ENCODE data around the gene ANKRD60.
A peak's percentile ranks its signal among the peaks of the same experiment; 100 is the strongest.

Gene ANKRD60

GRCh38 chr20:58244517-58245030 lies 16.1 kb upstream of the ANKRD60 start:
- DNase-seq (ENCODE audit: low spot score), result no peak

GRCh38 chr20:58243653-58244410 lies 15.4 kb upstream of the ANKRD60 start:
- DNase-seq (ENCODE audit: low spot score), result no peak

GRCh38 chr20:58242824-58243223 lies 14.4 kb upstream of the ANKRD60 start:
- DNase-seq (ENCODE audit: low spot score), result no peak

- DNase-seq (ENCODE audit: low spot score), result no peak
Measured at GRCh38 chr20:58241766-58242465, 13.5 kb upstream of the ANKRD60 start.

- DNase-seq (ENCODE audit: low spot score), result no peak
Measured at GRCh38 chr20:58240471-58240870, 12.0 kb upstream of the ANKRD60 start.

GRCh38 chr20:58239216-58239615 lies 10.8 kb upstream of the ANKRD60 start:
- DNase-seq (ENCODE audit: low spot score), result no peak

- no peak for DNase-seq (ENCODE audit: low spot score)
Measured at GRCh38 chr20:58238490-58238889, 10.0 kb upstream of the ANKRD60 start.

GRCh38 chr20:58237318-58238132 lies 9.1 kb upstream of the ANKRD60 start:
- DNase-seq (ENCODE audit: low spot score), result no peak

GRCh38 chr20:58236612-58237317 lies 8.3 kb upstream of the ANKRD60 start:
- DNase-seq (ENCODE audit: low spot score), result peak; percentile 56

GRCh38 chr20:58235010-58235409 lies 6.6 kb upstream of the ANKRD60 start:
- no peak for DNase-seq (ENCODE audit: low spot score)

GRCh38 chr20:58233881-58234528 lies 5.6 kb upstream of the ANKRD60 start:
- DNase-seq (ENCODE audit: low spot score), result no peak

GRCh38 chr20:58233393-58233792 lies 4.9 kb upstream of the ANKRD60 start:
- DNase-seq (ENCODE audit: low spot score), result no peak

- DNase-seq (ENCODE audit: low spot score), result no peak
Measured at GRCh38 chr20:58231683-58232082, 3.2 kb upstream of the ANKRD60 start.

GRCh38 chr20:58229198-58229798 lies 845 bp upstream of the ANKRD60 start:
- DNase-seq (ENCODE audit: low spot score), result no peak

GRCh38 chr20:58228103-58228483 lies 360 bp downstream of the ANKRD60 start:
- DNase-seq (ENCODE audit: low spot score), result no peak

GRCh38 chr20:58227391-58228102 lies 906 bp downstream of the ANKRD60 start:
- no peak for DNase-seq (ENCODE audit: low spot score)

- no peak for DNase-seq (ENCODE audit: low spot score)
Measured at GRCh38 chr20:58225452-58226200, 2.8 kb downstream of the ANKRD60 start.

- no peak for DNase-seq (ENCODE audit: low spot score)
Measured at GRCh38 chr20:58224974-58225373, 3.5 kb downstream of the ANKRD60 start.

GRCh38 chr20:58224097-58224496 lies 4.4 kb downstream of the ANKRD60 start:
- no peak for DNase-seq (ENCODE audit: low spot score)

All from pons (tissue), 1 donor.